ENCODE measurements around the gene ILRUN.

Gene ILRUN

DNA sequence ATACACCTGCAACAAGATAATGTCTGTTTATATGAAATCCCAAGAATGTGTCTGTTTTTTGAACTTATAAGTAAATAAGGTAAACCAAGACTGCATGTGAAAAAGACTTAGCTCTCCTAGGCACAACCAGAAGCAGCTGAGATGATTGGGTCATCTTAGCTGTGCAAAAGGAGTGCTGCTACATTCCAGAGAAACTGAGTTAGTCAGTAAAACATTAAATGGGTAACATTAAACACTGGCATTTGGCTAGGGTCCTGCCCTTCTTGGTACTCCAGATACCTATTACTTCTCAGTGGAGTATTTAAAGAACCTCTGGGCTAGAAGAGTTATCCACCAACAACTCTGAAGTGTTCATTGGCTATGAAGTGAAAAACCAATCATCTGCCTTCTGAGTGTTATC lies 47.8 kb downstream of the ILRUN start:
- no peak for DNase-seq (ENCODE audit: low read depth, low spot score)
- no peak overlapping the region for H3K4me3 ChIP-seq (ENCODE audit: low read length)
